DND-41 (cell line): ENCODE measurements around the gene PRRX1.

Experiments
- EZH2 ChIP-seq: IDR thresholded peaks from 3 replicates; pipeline ENCODE4 v1.6.1; 2012; ENCODE audit warnings: borderline replicate concordance, low read depth, mild to moderate bottlenecking, moderate library complexity, low read length, inconsistent platforms; ENCODE audit not compliant: severe bottlenecking
- TF ChIP-seq, protein P1 (sequence below): IDR thresholded peaks from 2 replicates; pipeline ENCODE4 v1.5.1; 2012; ENCODE audit warnings: borderline replicate concordance, low read length, moderate library complexity, mild to moderate bottlenecking; ENCODE audit not compliant: poor library complexity, severe bottlenecking; ENCODE audit errors: extremely low read depth

DNA sequence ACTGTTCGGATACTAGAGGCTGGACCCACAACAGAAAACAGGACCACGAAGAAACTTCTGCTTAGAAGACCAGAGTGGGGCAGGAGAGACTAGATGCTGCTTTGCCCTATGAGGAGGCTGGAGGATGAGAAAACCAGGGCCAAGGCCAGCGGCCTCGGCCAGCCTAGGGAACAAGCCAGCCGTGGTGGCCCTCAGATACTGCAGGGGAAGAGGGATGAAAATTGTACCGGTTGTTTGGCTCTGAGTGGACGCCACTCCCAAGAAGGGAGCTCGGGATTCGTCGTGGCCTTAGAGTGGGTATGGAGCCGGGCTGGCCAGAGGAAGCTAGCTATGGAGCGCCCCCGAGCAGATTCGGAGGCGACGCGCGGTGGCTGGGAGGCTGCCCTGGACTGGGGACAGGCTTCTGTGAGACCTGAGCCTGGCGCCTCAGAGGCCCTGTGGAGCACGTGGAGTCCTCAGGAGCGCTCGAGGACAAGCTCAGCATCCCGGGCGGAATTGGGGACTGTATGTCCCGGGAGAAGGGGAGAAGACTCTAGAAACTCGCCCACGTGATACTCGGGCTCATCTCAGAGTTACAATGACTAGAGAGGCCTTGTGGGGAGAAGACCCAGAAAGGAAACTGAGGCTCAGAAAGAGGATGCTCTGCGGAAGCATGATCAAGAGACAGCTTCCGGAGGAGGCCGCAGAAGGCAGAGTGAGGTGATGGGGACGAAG, 2.8 kb downstream of the PRRX1 start:
- TF ChIP-seq, protein P1, sequence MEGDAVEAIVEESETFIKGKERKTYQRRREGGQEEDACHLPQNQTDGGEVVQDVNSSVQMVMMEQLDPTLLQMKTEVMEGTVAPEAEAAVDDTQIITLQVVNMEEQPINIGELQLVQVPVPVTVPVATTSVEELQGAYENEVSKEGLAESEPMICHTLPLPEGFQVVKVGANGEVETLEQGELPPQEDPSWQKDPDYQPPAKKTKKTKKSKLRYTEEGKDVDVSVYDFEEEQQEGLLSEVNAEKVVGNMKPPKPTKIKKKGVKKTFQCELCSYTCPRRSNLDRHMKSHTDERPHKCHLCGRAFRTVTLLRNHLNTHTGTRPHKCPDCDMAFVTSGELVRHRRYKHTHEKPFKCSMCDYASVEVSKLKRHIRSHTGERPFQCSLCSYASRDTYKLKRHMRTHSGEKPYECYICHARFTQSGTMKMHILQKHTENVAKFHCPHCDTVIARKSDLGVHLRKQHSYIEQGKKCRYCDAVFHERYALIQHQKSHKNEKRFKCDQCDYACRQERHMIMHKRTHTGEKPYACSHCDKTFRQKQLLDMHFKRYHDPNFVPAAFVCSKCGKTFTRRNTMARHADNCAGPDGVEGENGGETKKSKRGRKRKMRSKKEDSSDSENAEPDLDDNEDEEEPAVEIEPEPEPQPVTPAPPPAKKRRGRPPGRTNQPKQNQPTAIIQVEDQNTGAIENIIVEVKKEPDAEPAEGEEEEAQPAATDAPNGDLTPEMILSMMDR = no peak
- TF ChIP-seq EZH2 = no peak
